GM21529 (cell line): Measurements from ENCODE around the gene NFATC2.

Source experiments
- ATAC-seq: cut with Tn5 transposase; IDR thresholded peaks from one replicate; pipeline ENCODE4 v1.9.1; 2021; ENCODE audit not compliant: unreplicated experiment

Gene NFATC2

GRCh38 chr20:51437182-51437924, 105.2 kb downstream of the NFATC2 start:
- ATAC-seq: no peak

- ATAC-seq: no peak
These were observed 107.8 kb downstream of the NFATC2 start for GRCh38 chr20:51434580-51435247.

GRCh38 chr20:51434026-51434425, 108.5 kb downstream of the NFATC2 start:
- ATAC-seq: no peak

- ATAC-seq: no peak
These were observed 109.6 kb downstream of the NFATC2 start for GRCh38 chr20:51432875-51433274.

- no peak for ATAC-seq
These were observed 110.2 kb downstream of the NFATC2 start for GRCh38 chr20:51432251-51432784.

GRCh38 chr20:51431321-51431720, 111.2 kb downstream of the NFATC2 start:
- ATAC-seq: no peak

GRCh38 chr20:51430198-51430950, 112.1 kb downstream of the NFATC2 start:
- no peak for ATAC-seq

GRCh38 chr20:51429696-51430095, 112.8 kb downstream of the NFATC2 start:
- no peak for ATAC-seq

- ATAC-seq: no peak
These were observed 113.4 kb downstream of the NFATC2 start for GRCh38 chr20:51429144-51429482.

- ATAC-seq: no peak
These were observed 113.9 kb downstream of the NFATC2 start for GRCh38 chr20:51428401-51429143.

- ATAC-seq: no peak
These were observed 114.7 kb downstream of the NFATC2 start for GRCh38 chr20:51427651-51428291.

GRCh38 chr20:51426718-51427650, 115.5 kb downstream of the NFATC2 start:
- no peak for ATAC-seq

GRCh38 chr20:51425347-51426106, 117.0 kb downstream of the NFATC2 start:
- ATAC-seq: no peak

GRCh38 chr20:51424270-51425117, 118.0 kb downstream of the NFATC2 start:
- no peak for ATAC-seq

GRCh38 chr20:51423810-51424209, 118.7 kb downstream of the NFATC2 start:
- no peak for ATAC-seq

GRCh38 chr20:51423290-51423667, 119.2 kb downstream of the NFATC2 start:
- peak; percentile 63 for ATAC-seq

GRCh38 chr20:51422514-51423289, 119.8 kb downstream of the NFATC2 start:
- ATAC-seq: no peak
